IMR-90 (cell line): ENCODE data around the gene C6orf89. TPM values are rescaled to one million over a fixed set of nuclear protein-coding genes. Genes with fewer than 3 reads are reported as not detected.

Source experiments
- ATAC-seq: fragments of 200-7000 bp; cut with Tn5 transposase; 2 replicates; pipeline ENCODE4 v1.9.1; 2020; ENCODE audit warnings: low read depth, mild to moderate bottlenecking, moderate library complexity
- BruUV-seq: library from RNA; stranded (reverse); fragments of 400-500 nt; replicated peaks from 2 replicates; lab custom pipeline; 2021; lab: Mats Ljungman, UMichigan
- CTCF ChIA-PET: fragments of 300-600 bp; formaldehyde crosslinking; extraction: SDS; loops from one replicate; lab custom pipeline; 2021; ENCODE audit warnings: antibody characterized with exemption; lab: Yijun Ruan, JAX
- POLR2A ChIA-PET: fragments of 300-600 bp; sonication (Branson Sonifier 250); formaldehyde crosslinking; loops from one replicate; lab custom pipeline; 2022; ENCODE audit warnings: antibody characterized with exemption; ENCODE audit not compliant: unreplicated experiment; lab: Charles Lee
- DNase-seq: peaks from one replicate; pipeline ENCODE4 v3.0.0; 2013
- H2AFZ ChIP-seq: replicated peaks from 2 replicates; pipeline ENCODE3; 2013; ENCODE audit warnings: low read length, mild to moderate bottlenecking; ENCODE audit not compliant: poor library complexity
- H2AK5ac ChIP-seq: 2 replicates; pipeline ENCODE4 v1.6.1; 2013; ENCODE audit warnings: low read depth, low read length, inconsistent platforms
- H2AK9ac ChIP-seq: replicated peaks from 2 replicates; pipeline ENCODE3; 2013; ENCODE audit warnings: mild to moderate bottlenecking, low read depth, low read length, moderate library complexity; ENCODE audit not compliant: poor library complexity
- H2BK120ac ChIP-seq: 2 replicates; pipeline ENCODE4 v1.6.1; 2013; ENCODE audit warnings: low read depth, low read length, inconsistent platforms
- H2BK15ac ChIP-seq: 3 replicates; pipeline ENCODE4 v1.6.1; 2013; ENCODE audit warnings: low read depth, low read length, inconsistent platforms
- H2BK20ac ChIP-seq: 2 replicates; pipeline ENCODE4 v1.6.1; 2013; ENCODE audit warnings: low read depth, mild to moderate bottlenecking, inconsistent platforms, low read length, moderate library complexity
- H2BK5ac ChIP-seq: 2 replicates; pipeline ENCODE4 v1.6.1; 2013; ENCODE audit warnings: mild to moderate bottlenecking, low read depth, low read length, inconsistent platforms; ENCODE audit not compliant: poor library complexity, severe bottlenecking
- H3K14ac ChIP-seq: replicated peaks from 2 replicates; pipeline ENCODE4 v1.6.1; 2013; ENCODE audit warnings: low read depth, low read length, inconsistent platforms
- H3K18ac ChIP-seq: 2 replicates; pipeline ENCODE4 v1.6.1; 2013; ENCODE audit warnings: low read depth, low read length, control low read depth
- H3K23ac ChIP-seq: 2 replicates; pipeline ENCODE4 v1.6.1; 2013; ENCODE audit warnings: low read depth, low read length, inconsistent platforms
- H3K27ac ChIP-seq: 2 replicates; pipeline ENCODE4 v1.5.1; 2013; ENCODE audit warnings: mild to moderate bottlenecking, control low read depth, low read length; ENCODE audit not compliant: insufficient read depth
- H3K27me3 ChIP-seq: 2 replicates; pipeline ENCODE4 v1.6.1; 2013; ENCODE audit warnings: low read length; ENCODE audit not compliant: control insufficient read depth, insufficient read depth
- H3K36me3 ChIP-seq: 2 replicates; pipeline ENCODE4 v1.6.1; 2013; ENCODE audit warnings: low read length, mixed read lengths; ENCODE audit not compliant: control insufficient read depth, insufficient read depth
- H3K4ac ChIP-seq: 2 replicates; pipeline ENCODE4 v1.6.1; 2013; ENCODE audit warnings: low read depth, low read length, inconsistent platforms
- H3K4me1 ChIP-seq: 2 replicates; pipeline ENCODE4 v1.6.1; 2013; ENCODE audit warnings: low read length, mixed read lengths; ENCODE audit not compliant: control insufficient read depth, insufficient read depth
- H3K4me2 ChIP-seq: 2 replicates; pipeline ENCODE4 v1.6.1; 2013; ENCODE audit warnings: low read depth, mild to moderate bottlenecking, control low read depth, low read length, moderate library complexity
- H3K4me3 ChIP-seq: 2 replicates; pipeline ENCODE4 v1.5.1; 2013; ENCODE audit warnings: low read depth, mild to moderate bottlenecking, control low read depth, low read length, moderate library complexity; ENCODE audit not compliant: insufficient read depth
- H3K56ac ChIP-seq: 2 replicates; pipeline ENCODE4 v1.6.1; 2013; ENCODE audit warnings: low read length, inconsistent platforms; ENCODE audit not compliant: insufficient read depth; ENCODE audit errors: extremely low read depth
- H3K79me1 ChIP-seq, 2 experiments: 2 replicates each; pipeline ENCODE4 v1.6.1; 2013; ENCODE audit warnings: low read length in 2 of 2, inconsistent platforms in 1 of 2, low read depth in 1 of 2
- H3K9ac ChIP-seq: 2 replicates; pipeline ENCODE4 v1.6.1; 2013; ENCODE audit warnings: low read depth, low read length, control low read depth
- H3K9me1 ChIP-seq: 2 replicates; pipeline ENCODE4 v1.6.1; 2013; ENCODE audit warnings: low read length, inconsistent platforms; ENCODE audit not compliant: insufficient read depth
- H3K9me3 ChIP-seq: 2 replicates; pipeline ENCODE4 v1.6.1; 2013; ENCODE audit warnings: low read length; ENCODE audit not compliant: control insufficient read depth, insufficient read depth
- H4K20me1 ChIP-seq: 2 replicates; pipeline ENCODE4 v1.6.1; 2013; ENCODE audit warnings: low read length, inconsistent platforms; ENCODE audit not compliant: insufficient read depth
- H4K5ac ChIP-seq: 2 replicates; pipeline ENCODE4 v1.6.1; 2013; ENCODE audit warnings: mild to moderate bottlenecking, low read depth, low read length, control low read depth
- H4K8ac ChIP-seq, 2 experiments: 2 replicates each; pipeline ENCODE4 v1.6.1; 2013; ENCODE audit warnings: low read depth in 2 of 2, low read length in 2 of 2, control low read depth in 1 of 2, inconsistent platforms in 1 of 2
- H4K91ac ChIP-seq: 2 replicates; pipeline ENCODE4 v1.6.1; 2013; ENCODE audit warnings: low read depth, low read length, inconsistent platforms; ENCODE audit not compliant: insufficient read depth
- BHLHE40 ChIP-seq: fragments of 150-350 bp; IDR thresholded peaks from 2 replicates; pipeline ENCODE4 v1.6.1; 2016; ENCODE audit warnings: mild to moderate bottlenecking, low read depth, low read length
- CEBPB ChIP-seq: IDR thresholded peaks from 2 replicates; pipeline ENCODE4 v1.6.1; 2012; ENCODE audit warnings: low read depth, low read length, improper control_type of control experiment
- FOS ChIP-seq: fragments of 150-350 bp; IDR thresholded peaks from 2 replicates; pipeline ENCODE4 v1.6.1; 2016; ENCODE audit warnings: low read depth, low read length
- RAD21 ChIP-seq: IDR thresholded peaks from 2 replicates; pipeline ENCODE4 v1.6.1; 2012; ENCODE audit warnings: low read length, improper control_type of control experiment
- RCOR1 ChIP-seq: IDR thresholded peaks from 2 replicates; pipeline ENCODE4 v1.6.1; 2012; ENCODE audit warnings: mild to moderate bottlenecking, low read length, improper control_type of control experiment; ENCODE audit not compliant: insufficient replicate concordance
- RFX5 ChIP-seq: IDR thresholded peaks from 2 replicates; pipeline ENCODE4 v1.8.0; 2012; ENCODE audit warnings: low read depth, mild to moderate bottlenecking, low read length, moderate library complexity
- SMC3 ChIP-seq: fragments of 150-350 bp; IDR thresholded peaks from 2 replicates; pipeline ENCODE4 v1.6.1; 2016; ENCODE audit warnings: low read depth, mild to moderate bottlenecking, antibody characterized with exemption, low read length, moderate library complexity
- USF2 ChIP-seq: fragments of 150-350 bp; IDR thresholded peaks from 2 replicates; pipeline ENCODE4 v1.6.1; 2017; ENCODE audit warnings: mild to moderate bottlenecking, antibody characterized with exemption, low read length, low read depth
- WGBS, 2 experiments: methylation state at CpG; one replicate each; pipeline versions ENCODE4 v1.1.5 to v1.1.7; 2013; ENCODE audit warnings: missing lambda C conversion rate in 2 of 2; ENCODE audit not compliant: insufficient read length in 1 of 2; ENCODE audit errors: extremely low coverage in 2 of 2; 5-methylcytosine and 5-hydroxymethylcytosine counted together
- dilution Hi-C: fragments of 300-500 bp; cut with HindIII; formaldehyde crosslinking; loops from one replicate; pipeline ENCODE4 v1.14.3; 2018; ENCODE audit warnings: low sequenced_read_pairs; ENCODE audit not compliant: unreplicated experiment
- in situ Hi-C: fragments of 300-500 bp; cut with MboI; formaldehyde crosslinking; loops from 3 replicates; pipeline ENCODE4 v1.14.3; 2019; ENCODE audit warnings: low sequenced_read_pairs, inconsistent platforms, mixed read lengths
- intact Hi-C: fragments of 100-400 bp; cut with micrococcal nuclease; formaldehyde crosslinking; loops from 2 replicates; pipeline ENCODE4 v1.10.0; 2022
- polyA plus RNA-seq, 3 experiments: library from polyadenylated mRNA; depleted of rRNA; stranded (reverse); fragments of >200 nt; gene quantifications; 2 replicates each; pipeline ENCODE4 v1.2.3, GENCODE V29; 2012; ENCODE audit warnings: low replicate concordance in 1 of 3
- total RNA-seq: library from RNA; depleted of rRNA; stranded (reverse); fragments of >200 nt; gene quantifications from 2 replicates; pipeline ENCODE4 v1.2.3, GENCODE V29; 2012

The C6orf89 gene
- total and polyA plus RNA-seq, 2 of the 4 experiments (the other 2 are of a cell fraction): 30.8 to 52.3 TPM

- TF ChIP-seq RAD21: no peak
- no peak for TF ChIP-seq RFX5
These were observed 33.1 kb upstream of the C6orf89 start (continued) for GRCh38 chr6:36852481-36853147.

- Histone ChIP-seq H2AK9ac (peak overlapping the region; percentile 94), H3K4me1 (peaks cover 9% of the 10 kb centered on the region), H3K23ac (peak overlapping the region; percentile 63; the same call in 1 of the 2 replicates), H3K27ac (peak overlapping the region; percentile 53), H2BK5ac (peak overlapping the region; percentile 81), H4K8ac (peak overlapping the region; percentile 21 to 75), H3K27me3 (no peaks in the 10 kb centered on the region), H3K56ac (peak overlapping the region; percentile 42), H3K4ac (peak overlapping the region; percentile 91), H4K5ac (peak overlapping the region; percentile 70), H2AK5ac (peak overlapping the region; percentile 97), H3K9me3 (peaks cover 3% of the 10 kb centered on the region), H3K36me3 (peaks cover 7% of the 10 kb centered on the region), H3K18ac (peak overlapping the region; percentile 75), H3K4me2 (no peak overlapping the region), H3K4me3 (no peak overlapping the region), H4K91ac (peak overlapping the region; percentile 74), H2AFZ (peak overlapping the region; percentile 52), H3K14ac (peak overlapping the region; percentile 91), H3K9me1 (peaks cover 25% of the 10 kb centered on the region), H2BK20ac (peak overlapping the region; percentile 91), H4K20me1 (peaks cover 2% of the 10 kb centered on the region; the same call in 1 of the 2 replicates), H2BK120ac (peak overlapping the region; percentile 86), H2BK15ac (peak overlapping the region; percentile 92), H3K9ac (no peak overlapping the region), H3K79me1 (peaks cover 14 to 48% of the 10 kb centered on the region in 2 experiments)
- intact Hi-C loops: loop anchor here (2.0 kb wide), 1 partner anchor 87 kb away; no protein-coding TSS in a partner anchor
- in situ Hi-C loops: no loop called here
- DNase-seq (peak; percentile 90), ATAC-seq (peak; percentile 63)
- WGBS, 2 experiments: no CpG with 5 or more reads among the region's 5 CpGs
- no peak for TF ChIP-seq BHLHE40
- TF ChIP-seq RCOR1: no peak
- no peak for TF ChIP-seq SMC3
- no peak for TF ChIP-seq RFX5
- TF ChIP-seq CEBPB: peak; percentile 91
- peak; percentile 92 for TF ChIP-seq USF2
- no peak for TF ChIP-seq FOS
- BruUV-seq: no TSS peak
- ChIA-PET CTCF (interaction anchor here (1.8 to 2.0 kb wide), 3 partner anchors 13 to 80 kb away, joined by 4 to 5 read pairs (median 4); partner anchors contain the start of gene PPIL1), POLR2A (interaction anchor here (0.6 kb wide), 1 partner anchor 327 kb away, joined by 6 read pairs; no protein-coding TSS in a partner anchor)
- dilution Hi-C loops: no loop called here
These were observed 32.4 kb upstream of the C6orf89 start for GRCh38 chr6:36853325-36853724.
